Stimulated activated CD8-positive, alpha-beta memory T cell treated with anti-CD3 and anti-CD28 coated beads, Interleukin-12 subunit alpha, Interleukin-12 subunit beta, amount 100 ng/mL, for 4 hours (primary cell): ENCODE results near the gene ZNF276.
A peak's percentile ranks its signal among the peaks of the same experiment; 100 is the strongest.

Experiments
- DNase-seq: peaks from one replicate; pipeline ENCODE4 v3.0.0-alpha.2; 2020; ENCODE audit warnings: low read depth

The ZNF276 gene

DNA sequence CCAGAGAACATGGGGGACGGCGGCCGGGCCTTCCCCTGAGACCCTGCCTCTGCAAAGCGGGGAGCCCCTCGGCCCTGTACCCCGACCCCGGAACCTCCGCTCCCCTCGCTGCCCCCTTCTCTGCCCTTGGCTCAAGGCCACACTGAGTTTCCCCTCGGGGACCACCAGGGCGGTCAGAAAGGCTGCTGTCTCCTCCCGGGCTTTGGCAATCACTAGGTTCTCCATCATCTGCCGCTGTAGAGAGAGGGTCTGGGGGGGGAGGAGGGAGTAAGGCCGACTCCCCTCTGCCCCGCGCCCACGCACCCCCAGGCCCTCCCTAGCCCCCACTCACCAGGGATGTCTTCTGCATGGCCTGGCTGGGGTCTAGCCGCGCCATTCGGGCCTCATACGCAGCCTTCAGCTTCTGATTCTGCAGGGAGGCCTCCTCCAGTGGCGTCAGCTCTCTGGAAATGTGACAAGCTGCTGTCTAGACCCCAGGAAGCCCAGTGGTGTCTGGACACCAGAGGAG lies 9.0 kb upstream of the ZNF276 start:
- no peak for DNase-seq

DNA sequence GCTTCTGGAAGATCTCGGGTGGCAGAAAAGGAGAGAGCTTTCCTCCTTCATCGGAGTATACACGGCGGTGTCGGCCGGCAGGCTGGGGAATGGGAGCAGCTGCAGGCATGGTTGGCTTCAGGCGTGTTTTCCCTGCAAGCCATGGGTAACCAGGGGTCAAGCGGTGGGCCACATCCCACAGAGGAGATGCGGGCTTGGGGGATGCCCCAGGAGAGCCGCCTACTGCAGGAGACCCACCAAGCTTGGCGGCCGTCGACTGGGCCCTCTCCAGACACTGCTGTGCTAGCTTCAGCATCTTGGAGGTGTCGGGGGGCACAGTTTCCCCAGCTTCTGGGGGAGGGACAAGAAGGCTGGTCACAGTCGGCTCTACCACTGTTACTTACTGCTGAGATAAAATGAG lies 4.8 kb upstream of the ZNF276 start:
- DNase-seq, result no peak

DNA sequence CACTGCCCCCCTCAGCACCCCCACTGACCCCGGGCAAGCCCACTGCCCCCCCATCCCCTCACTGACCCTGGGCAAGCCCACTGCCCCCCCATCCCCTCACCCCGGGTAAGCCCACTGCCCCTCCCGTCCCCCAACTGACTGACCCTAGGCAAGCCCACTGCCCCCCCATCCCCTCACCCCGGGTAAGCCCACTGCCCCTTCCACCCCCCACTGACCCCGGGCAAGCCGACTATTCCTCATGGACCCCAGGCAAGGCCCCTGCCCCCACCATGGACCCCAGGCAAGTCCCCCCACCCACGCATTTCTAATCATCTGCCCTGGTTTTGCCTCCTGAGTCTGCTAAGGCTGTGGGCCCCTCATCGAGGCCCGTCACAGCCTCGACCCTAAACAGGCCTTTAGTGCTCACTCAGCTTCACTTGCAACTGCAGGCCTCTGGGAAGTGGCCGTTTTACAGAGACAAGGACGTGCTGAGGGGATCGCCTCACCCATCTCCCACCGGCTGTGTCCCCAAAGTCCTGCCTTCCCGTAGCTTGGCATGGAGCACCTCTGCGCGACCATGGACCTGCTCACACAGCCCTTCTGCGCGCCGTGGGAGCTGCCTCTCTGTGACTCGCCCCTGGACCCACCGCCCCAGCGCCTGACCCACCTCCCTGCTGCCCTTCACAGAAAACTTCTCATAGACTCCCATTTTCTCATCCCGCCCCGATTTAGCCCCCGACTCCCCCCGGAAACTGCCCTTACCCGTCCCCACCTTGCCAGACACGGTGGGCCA lies 4.2 kb upstream of the ZNF276 start:
- no peak for DNase-seq

DNA sequence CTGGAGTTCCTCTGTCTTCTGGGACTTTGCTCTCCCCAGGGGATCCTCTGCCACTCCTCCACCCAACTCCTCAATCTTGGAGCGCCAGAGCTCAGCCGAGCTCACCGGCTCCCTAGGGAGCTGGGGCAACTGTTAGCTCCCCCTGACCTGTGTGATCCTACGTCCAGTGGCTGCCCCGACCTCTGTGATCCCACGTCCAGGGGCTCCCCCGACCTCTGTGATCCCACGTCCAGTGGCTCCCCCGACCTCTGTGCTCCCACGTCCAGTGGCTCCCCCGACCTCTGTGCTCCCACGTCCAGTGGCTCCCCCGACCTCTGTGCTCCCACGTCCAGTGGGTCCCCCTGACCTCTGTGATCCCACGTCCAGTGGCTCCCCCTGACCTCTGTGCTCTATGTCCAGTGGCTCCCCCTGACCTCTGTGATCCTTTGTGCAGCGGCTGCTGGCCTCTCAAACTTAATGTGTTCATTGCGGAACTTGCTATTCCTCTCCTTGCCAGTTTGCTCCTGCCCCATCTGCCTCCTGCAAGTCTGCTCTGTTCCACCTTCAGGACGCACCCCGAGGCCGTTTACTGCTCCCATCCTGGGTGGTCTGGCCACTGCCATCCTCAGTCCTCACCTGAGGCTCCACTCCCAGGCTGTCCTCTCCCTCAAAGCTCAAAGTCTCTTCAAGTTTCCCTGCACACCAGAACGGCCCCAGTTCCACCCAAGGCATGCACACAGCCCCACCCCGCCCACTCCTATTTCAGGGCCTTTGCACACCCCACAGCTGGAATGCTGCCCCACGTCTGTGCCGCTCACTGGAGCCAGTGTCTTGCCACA lies 3.4 kb upstream of the ZNF276 start:
- DNase-seq, result no peak

DNA sequence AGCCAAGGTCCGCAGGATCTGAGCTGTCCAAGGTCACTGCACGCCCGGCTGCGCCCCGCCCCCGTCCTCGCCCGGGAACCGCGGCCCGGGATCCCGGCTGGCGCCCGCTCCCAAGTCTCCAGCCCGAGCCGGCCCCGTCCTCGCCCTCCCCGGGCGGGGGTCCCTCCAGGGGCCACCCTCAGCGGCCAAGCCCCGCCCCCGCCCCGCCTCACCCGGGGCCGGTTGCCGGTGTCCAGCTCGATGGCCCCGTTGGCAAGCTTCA lies 855 bp upstream of the ZNF276 start:
- DNase-seq, result no peak

GRCh38 chr16:89721546-89722391 lies 432 bp downstream of the ZNF276 start:
- peak; percentile 83 for DNase-seq

DNA sequence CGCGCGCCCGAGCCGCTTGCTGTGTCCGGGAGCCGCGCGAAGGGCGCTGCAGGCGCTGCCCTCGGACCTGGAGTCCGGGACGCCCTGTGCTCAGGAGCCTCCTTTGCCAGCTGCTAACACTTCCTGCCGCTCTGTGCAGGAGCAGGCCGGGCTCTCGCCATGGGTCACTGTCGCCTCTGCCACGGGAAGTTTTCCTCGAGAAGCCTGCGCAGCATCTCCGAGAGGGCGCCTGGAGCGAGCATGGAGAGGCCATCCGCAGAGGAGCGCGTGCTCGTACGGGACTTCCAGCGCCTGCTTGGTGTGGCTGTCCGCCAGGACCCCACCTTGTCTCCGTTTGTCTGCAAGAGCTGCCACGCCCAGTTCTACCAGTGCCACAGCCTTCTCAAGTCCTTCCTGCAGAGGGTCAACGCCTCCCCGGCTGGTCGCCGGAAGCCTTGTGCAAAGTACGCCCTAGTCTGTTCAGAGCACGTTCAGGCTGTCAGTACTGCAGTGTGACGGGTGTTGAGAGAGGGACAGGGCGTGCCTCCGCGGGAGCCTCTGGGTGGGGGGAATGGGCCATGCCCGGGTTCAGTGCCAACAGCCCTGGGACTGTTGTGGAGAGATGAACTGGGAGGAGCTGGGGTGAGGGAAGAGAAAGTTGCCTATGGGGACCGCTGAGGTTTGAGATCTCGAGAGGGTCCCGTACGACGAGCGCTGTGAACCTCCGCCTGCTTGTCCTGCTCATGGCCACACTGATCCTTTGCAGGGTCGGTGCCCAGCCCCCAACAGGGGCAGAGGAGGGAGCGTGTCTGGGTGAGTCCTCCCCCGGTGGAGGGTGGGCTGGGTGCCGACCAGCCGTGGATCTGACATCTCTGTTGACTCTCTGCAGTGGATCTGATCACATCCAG lies 1.3 kb downstream of the ZNF276 start:
- peak; percentile 42 for DNase-seq

DNA sequence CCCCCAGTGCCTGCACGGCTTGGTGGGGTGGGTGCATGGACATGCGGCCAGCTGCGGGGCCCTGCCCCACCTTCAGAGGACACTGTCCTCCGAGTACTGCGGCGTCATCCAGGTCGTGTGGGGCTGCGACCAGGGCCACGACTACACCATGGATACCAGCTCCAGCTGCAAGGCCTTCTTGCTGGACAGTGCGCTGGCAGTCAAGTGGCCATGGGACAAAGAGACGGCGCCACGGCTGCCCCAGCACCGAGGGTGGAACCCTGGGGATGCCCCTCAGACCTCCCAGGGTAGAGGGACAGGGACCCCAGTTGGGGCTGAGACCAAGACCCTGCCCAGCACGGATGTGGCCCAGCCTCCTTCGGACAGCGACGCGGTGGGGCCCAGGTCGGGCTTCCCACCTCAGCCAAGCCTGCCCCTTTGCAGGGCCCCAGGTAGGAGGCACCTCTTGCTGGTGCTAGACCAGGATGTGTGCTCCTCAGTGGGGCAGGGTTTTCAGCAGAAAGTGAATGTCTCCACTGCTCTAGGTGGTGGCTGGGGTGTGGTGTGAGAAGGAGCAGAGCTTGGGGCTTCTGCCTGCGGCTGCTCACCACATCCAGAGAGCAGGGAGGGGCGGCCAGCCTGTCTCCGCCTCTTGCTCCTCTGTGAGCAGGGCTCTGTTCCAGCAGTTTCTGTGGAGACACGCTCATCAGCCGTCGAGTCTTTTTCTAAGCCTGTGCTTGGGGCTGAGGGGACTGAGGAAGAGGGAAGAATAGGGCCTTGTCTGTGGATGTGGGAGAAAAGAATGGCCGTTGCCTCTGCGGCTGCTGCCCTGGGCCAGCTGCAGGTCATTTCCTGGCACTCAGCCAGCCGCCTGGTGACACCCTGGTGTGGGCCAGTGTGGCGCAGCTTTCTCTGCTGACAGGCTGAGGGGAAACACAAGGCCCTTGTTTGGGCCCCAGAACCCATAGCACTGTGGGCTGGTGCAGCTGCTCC lies 2.2 kb downstream of the ZNF276 start:
- DNase-seq, result peak; percentile 58

- no peak for DNase-seq
Measured at GRCh38 chr16:89727406-89728120, 6.2 kb downstream of the ZNF276 start.

DNA sequence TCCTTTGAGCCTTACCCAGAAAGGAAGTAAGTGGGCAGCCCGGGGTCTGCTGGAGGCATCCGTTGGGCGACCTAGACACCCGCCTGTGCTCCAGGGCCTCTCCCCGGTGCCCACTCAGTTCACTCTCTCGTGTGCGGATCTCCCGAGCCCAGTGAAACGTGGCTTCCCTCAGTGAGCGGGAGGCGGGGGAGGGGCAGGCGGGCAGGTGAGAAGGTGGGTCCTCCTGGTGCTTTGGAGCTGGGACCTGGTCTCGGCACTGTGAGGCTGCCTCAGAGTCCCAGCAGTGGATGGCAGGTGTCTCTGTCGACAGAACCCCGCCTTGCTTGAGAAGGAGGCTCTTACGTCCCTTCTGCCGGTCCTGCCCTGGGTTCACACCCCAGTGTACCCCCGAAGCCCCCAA lies 8.0 kb downstream of the ZNF276 start:
- DNase-seq, result no peak

- no peak for DNase-seq
Measured at GRCh38 chr16:89729863-89730593, 8.7 kb downstream of the ZNF276 start.

DNA sequence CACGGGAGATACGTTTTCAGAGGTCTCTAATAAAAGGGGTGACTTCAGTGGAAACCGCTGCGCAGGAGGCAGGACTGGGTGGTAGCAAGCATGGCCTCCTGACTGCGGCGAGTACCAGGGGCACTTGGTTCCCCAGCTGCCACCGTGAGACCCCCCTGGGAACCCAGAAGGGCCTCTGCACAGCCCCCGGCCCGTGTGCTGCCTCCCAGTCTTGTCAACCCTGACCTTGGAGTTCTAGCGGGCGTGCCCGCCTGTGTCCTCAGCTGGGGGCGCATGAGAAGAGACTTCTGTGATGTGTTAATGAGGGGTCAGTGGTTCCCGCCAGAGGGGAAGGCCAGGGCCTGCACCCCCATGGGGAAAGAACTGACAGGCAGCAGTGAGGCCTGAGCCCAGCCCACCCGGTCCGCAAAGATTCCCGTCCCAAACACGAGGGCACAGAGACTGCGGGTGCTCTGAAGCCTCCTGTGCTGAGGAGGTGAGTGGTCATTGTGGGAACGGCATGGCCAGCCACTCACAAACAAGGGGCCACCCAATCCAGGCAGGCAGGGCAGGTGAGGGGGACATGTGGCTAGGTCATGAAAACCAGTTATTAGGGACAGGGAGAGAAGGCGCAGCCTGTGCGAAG lies 9.4 kb downstream of the ZNF276 start:
- no peak for DNase-seq

GRCh38 chr16:89732142-89732917 lies 11.0 kb downstream of the ZNF276 start:
- no peak for DNase-seq

DNA sequence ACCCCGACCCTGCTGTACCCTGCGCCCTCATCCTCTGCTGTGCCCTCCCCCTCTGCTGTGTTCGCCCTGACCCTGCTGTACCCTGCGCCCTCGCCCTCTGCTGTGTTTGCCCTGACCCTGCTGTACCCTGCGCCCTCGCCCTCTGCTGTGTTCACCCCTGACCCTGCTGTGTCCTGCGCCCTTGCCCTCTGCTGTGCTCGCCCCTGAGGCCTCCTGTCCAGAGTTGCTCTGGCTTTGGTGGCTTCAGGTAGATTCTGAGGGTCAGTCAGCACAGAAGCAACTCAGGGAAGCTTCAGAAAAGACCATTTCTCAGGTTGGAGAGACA lies 11.5 kb downstream of the ZNF276 start:
- DNase-seq, result no peak

GRCh38 chr16:89733322-89733721 lies 12.0 kb downstream of the ZNF276 start:
- DNase-seq, result no peak

- no peak for DNase-seq
Measured at GRCh38 chr16:89733792-89734191, 12.5 kb downstream of the ZNF276 start.

- no peak for DNase-seq
Measured at GRCh38 chr16:89736554-89736953, 15.2 kb downstream of the ZNF276 start.
